GM12875 (cell line): ENCODE measurements around the gene DST.

Experiments
- H3K4me3 ChIP-seq: one replicate; pipeline ENCODE4 v1.5.1; 2011; ENCODE audit warnings: low read depth, low read length, control low read depth
- CTCF ChIP-seq: IDR thresholded peaks from 2 replicates; pipeline ENCODE4 v1.5.1; 2011; ENCODE audit warnings: low read depth, mild to moderate bottlenecking, control low read depth, inconsistent platforms, low read length, moderate library complexity, borderline replicate concordance; ENCODE audit not compliant: insufficient read depth

The DST gene

GRCh38 chr6:56642366-56643261, at the start of gene DST:
TSS of gene DST (minus strand) at chr6:56642889.
- no peak for TF ChIP-seq CTCF
- no peak within 1 kb of the TSS for H3K4me3 ChIP-seq

- no peak overlapping the region for H3K4me3 ChIP-seq
- no peak for TF ChIP-seq CTCF
Observed at GRCh38 chr6:56691814-56692213, 49.1 kb upstream of the DST start.

GRCh38 chr6:56691286-56691595, 48.6 kb upstream of the DST start:
- H3K4me3 ChIP-seq = no peak overlapping the region
- TF ChIP-seq CTCF = no peak

- no peak overlapping the region for H3K4me3 ChIP-seq
- TF ChIP-seq CTCF = no peak
Observed at GRCh38 chr6:56690519-56691285, 48.0 kb upstream of the DST start.

GRCh38 chr6:56689663-56690062, 47.0 kb upstream of the DST start:
- TF ChIP-seq CTCF = no peak

GRCh38 chr6:56689114-56689513, 46.4 kb upstream of the DST start:
- H3K4me3 ChIP-seq = no peak overlapping the region
- no peak for TF ChIP-seq CTCF

More at GRCh38 chr6:56689663-56690062, 47.0 kb upstream of the DST start:
- H3K4me3 ChIP-seq = no peak overlapping the region

GRCh38 chr6:56688521-56688920, 45.8 kb upstream of the DST start:
- H3K4me3 ChIP-seq = no peak overlapping the region
- no peak for TF ChIP-seq CTCF
